Measurements from ENCODE around the gene GALNT18. TPM values are rescaled to one million over a fixed set of nuclear protein-coding genes. Genes with fewer than 3 reads are reported as not detected.

The GALNT18 gene
- total RNA-seq, 6 experiments from 2014 or later, result 3.7 to 11.4 (median 7.8) TPM

DNA sequence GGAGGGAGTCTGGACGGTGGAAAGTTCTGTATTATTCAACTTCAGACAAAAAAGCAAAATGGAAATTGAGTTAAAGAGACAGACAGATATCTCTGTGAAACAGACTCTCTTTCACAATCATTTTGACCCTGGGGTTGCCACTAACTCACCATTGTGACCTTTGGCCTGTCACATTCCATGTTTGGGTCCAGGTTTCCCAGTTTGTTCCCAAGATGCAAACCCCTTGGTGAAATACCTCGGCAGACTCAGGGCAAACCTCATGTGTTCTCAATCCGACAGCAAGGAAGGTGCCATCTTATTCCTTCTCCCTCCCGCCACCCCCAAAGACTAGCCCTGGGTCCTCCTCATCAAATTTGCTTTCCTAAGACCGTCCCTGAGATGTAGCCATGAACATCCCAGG lies 41.8 kb downstream of the GALNT18 start:
- intact Hi-C loops (cut with DNase I), result no loop called here
- DNase-seq (peak in 1 of 3 donors; percentile 57), ATAC-seq (peak; percentile 59 to 74 (median 71))
- 45% methylated on average over 2 of the region's 5 CpGs for WGBS (ENCODE audit: insufficient coverage, low coverage, low lambda C conversion rate, missing lambda C conversion rate)
- Histone ChIP-seq H3K4me3 (no peak overlapping the region), H3K27ac (peak overlapping the region in 1 of 3 donors; percentile 47), H3K9me3 (no peaks in the 10 kb centered on the region), H3K4me1 (peaks cover 0 to 29% (median 9%) of the 10 kb centered on the region in 4 donors), H3K36me3 (no peaks in the 10 kb centered on the region), H3K27me3 (no peaks in the 10 kb centered on the region)
- TF ChIP-seq, protein P1, sequence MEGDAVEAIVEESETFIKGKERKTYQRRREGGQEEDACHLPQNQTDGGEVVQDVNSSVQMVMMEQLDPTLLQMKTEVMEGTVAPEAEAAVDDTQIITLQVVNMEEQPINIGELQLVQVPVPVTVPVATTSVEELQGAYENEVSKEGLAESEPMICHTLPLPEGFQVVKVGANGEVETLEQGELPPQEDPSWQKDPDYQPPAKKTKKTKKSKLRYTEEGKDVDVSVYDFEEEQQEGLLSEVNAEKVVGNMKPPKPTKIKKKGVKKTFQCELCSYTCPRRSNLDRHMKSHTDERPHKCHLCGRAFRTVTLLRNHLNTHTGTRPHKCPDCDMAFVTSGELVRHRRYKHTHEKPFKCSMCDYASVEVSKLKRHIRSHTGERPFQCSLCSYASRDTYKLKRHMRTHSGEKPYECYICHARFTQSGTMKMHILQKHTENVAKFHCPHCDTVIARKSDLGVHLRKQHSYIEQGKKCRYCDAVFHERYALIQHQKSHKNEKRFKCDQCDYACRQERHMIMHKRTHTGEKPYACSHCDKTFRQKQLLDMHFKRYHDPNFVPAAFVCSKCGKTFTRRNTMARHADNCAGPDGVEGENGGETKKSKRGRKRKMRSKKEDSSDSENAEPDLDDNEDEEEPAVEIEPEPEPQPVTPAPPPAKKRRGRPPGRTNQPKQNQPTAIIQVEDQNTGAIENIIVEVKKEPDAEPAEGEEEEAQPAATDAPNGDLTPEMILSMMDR (IDR thresholded peaks at IDR 0.05), result no peak
- no peak for TF ChIP-seq POLR2A (IDR thresholded peaks at IDR 0.05)

DNA sequence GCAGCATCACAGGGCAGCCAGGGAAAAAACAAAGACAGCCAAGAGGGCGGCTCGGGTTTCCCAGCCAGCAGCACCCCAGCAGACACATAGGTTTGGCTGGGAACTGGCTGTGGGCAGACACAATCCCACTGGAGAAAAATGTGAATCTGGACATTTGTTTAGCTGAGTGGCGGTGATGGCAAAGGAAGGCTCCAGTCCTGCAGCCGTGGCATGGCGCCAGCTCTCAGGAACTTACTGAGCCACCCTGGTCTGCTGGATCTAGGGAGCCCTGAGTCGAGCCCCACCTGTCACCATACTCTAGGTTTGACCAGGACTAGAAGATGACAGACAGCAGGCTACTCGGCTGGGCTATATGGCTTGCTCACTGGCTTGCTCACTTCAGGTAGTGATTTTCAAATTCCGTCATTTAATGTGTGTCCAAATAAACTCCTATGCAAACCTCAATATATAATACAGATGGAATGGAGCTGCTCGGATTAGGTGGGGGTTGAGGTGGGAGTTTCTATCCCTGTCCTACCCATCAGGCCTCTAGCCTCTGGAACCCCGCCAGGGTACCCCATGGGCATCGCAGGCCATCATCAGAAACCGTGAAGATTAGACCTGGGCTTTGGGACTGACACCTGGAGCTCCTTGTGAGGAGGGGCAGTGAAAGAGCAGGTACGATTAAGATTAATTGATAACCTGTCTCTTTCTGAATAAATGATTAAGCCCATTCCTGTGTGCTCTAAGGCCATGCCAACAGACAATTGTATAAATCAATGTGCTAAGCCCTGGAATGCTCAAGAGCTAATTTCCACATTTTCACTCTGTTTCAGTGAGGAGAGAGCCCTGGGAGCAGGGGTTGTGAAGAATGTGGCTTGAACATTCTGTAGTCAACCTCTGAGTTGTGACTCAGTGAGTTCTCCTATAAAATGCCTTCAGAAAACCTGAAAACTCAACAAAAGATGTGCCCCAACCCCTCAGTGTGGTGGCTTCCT lies 42.5 kb downstream of the GALNT18 start:
- H3K9me3 ChIP-seq, result no peaks in the 10 kb centered on the region
- peaks cover 0 to 29% (median 9%) of the 10 kb centered on the region in 4 donors for H3K4me1 ChIP-seq
- no CpG with 5 or more reads among the region's 13 CpGs for WGBS (ENCODE audit: insufficient coverage, low coverage, low lambda C conversion rate, missing lambda C conversion rate)
- H3K4me3 ChIP-seq, result no peak overlapping the region
- H3K36me3 ChIP-seq, result no peaks in the 10 kb centered on the region
- DNase-seq (peak; percentile 33 to 61 (median 53)), ATAC-seq (peak in 3 of 4 donors; percentile 4 to 20 (median 19))
- TF ChIP-seq POLR2A (IDR thresholded peaks at IDR 0.05), result no peak
- TF ChIP-seq, protein P1 (IDR thresholded peaks at IDR 0.05), result no peak
- intact Hi-C loops (cut with DNase I), result no loop called here
- H3K27ac ChIP-seq, result peak overlapping the region in 1 of 3 donors; percentile 47
- no peaks in the 10 kb centered on the region for H3K27me3 ChIP-seq

DNA sequence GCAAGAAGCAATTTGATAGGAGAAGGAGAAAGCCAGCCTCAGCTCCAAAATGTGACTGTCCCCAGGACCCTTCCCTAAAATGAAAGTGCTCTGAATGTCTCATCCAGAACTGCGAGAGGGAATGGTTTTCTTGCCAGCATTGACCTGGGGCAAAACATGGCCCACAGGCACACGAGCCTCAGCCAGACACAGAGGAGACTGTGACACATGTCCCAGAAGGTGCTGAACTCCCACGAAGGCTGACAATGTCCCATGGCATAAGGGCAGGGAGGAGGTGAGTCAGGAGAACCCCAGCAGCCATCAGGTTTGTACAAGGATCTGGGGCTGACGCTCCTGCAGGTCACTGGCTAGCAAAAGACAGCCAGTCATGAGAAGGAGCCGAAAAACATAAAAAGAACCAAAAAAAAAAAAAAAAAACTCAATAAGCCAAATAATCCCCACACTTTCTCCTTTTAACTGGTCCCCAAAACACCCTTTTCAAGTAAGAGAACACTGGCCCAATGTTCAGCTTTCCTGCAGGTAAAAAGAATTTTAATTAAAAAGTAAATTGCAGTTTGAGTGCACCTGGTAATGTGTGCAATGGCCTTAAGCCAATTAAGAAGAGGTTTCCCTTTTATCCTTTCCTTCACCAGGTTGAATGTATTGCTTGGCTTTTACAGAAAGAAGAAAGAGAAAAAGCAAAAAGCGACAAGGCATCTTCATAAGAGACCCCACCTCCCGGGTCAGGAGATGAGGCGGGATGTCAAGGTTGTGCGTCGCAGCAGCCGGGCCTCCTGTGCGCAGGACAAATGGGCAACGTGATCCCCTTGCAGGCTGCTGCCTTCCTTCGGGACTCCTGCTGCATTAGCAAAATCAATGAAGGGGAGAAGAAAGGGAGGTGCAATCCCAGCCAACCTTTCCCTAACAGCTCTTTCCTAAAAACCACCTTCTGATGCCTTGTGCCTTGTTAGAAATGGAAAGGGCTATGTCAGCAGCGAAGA lies 43.6 kb downstream of the GALNT18 start:
- H3K9me3 ChIP-seq, result no peaks in the 10 kb centered on the region
- H3K4me1 ChIP-seq, result peaks cover 0 to 29% (median 9%) of the 10 kb centered on the region in 4 donors
- TF ChIP-seq, protein P1 (IDR thresholded peaks at IDR 0.05), result no peak
- no peak for TF ChIP-seq POLR2A (IDR thresholded peaks at IDR 0.05)
- H3K36me3 ChIP-seq, result no peaks in the 10 kb centered on the region
- H3K27me3 ChIP-seq, result no peaks in the 10 kb centered on the region
- no peak overlapping the region for H3K27ac ChIP-seq
- intact Hi-C loops (cut with DNase I), result no loop called here
- ATAC-seq, result no peak
- DNase-seq, result no peak
- WGBS (ENCODE audit: insufficient coverage, low coverage, low lambda C conversion rate, missing lambda C conversion rate), result 66% methylated on average over 15 of the region's 15 CpGs
- no peak overlapping the region for H3K4me3 ChIP-seq

DNA sequence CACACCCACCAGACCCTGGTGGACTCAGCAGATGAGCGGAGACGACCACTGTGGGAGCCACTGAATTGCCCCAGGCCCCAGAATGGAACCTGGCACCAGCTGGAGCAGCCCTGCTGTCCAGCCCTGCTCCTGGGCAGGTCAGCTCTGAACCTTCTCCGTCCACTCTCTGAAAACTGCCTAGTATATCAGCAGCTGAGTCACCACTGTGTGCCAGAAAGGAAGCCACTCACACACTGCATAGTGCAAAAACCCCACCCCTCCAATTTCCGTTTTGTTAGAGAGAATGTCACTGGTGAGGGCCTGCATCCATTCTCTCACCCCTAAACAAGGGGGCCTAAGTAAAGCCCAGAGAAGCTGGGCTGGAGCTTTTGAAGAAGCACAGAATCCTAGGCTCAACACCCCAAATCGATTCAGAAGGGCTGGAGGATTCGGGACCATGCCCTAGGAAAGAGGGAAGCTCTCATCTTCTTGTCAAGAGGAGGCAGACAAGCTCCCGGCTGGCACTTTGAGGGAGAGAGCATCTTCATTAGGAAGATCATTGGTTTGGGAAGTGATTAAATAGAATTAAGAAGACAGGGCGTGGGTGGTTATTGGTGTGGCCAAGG lies 44.5 kb downstream of the GALNT18 start:
- H3K4me3 ChIP-seq, result no peak overlapping the region
- TF ChIP-seq POLR2A (IDR thresholded peaks at IDR 0.05), result no peak
- TF ChIP-seq, protein P1 (IDR thresholded peaks at IDR 0.05), result no peak
- intact Hi-C loops (cut with DNase I), result no loop called here
- ATAC-seq (peak; percentile 39 to 68 (median 48)), DNase-seq (no peak)
- H3K4me1 ChIP-seq, result peaks cover 0 to 29% (median 9%) of the 10 kb centered on the region in 4 donors
- WGBS (ENCODE audit: insufficient coverage, low coverage, low lambda C conversion rate, missing lambda C conversion rate), result 56% methylated on average over 4 of the region's 8 CpGs
- no peaks in the 10 kb centered on the region for H3K27me3 ChIP-seq
- H3K36me3 ChIP-seq, result no peaks in the 10 kb centered on the region
- no peaks in the 10 kb centered on the region for H3K9me3 ChIP-seq
- H3K27ac ChIP-seq, result no peak overlapping the region

Measured in right lobe of liver (tissue), 6 donors.